HepG2 (cell line): ENCODE measurements around the gene ARHGAP15. TPM values are rescaled to one million over a fixed set of nuclear protein-coding genes. Genes with fewer than 3 reads are reported as not detected.
A peak's percentile ranks its signal among the peaks of the same experiment; 100 is the strongest.

Source experiments
- ATAC-seq: fragments of 200-7000 bp; cut with Tn5 transposase; 3 replicates; pipeline ENCODE4 v1.9.1; 2020; ENCODE audit warnings: mild to moderate bottlenecking, moderate library complexity
- BruUV-seq: library from RNA; stranded (reverse); fragments of 400-500 nt; replicated peaks from 2 replicates; lab custom pipeline; 2021; lab: Mats Ljungman, UMichigan
- CTCF ChIA-PET: fragments of 300-600 bp; formaldehyde crosslinking; extraction: SDS; loops from one replicate; lab custom pipeline; 2021; ENCODE audit warnings: low total read pairs, inconsistent platforms, low intra/inter-chr PET ratio; lab: Yijun Ruan, JAX
- POLR2A ChIA-PET: fragments of 350-600 bp; sonication (Branson Sonifier 250); formaldehyde crosslinking; loops from one replicate; lab custom pipeline; 2020; ENCODE audit warnings: antibody characterized with exemption, inconsistent platforms; lab: Yijun Ruan, JAX
- DNase-seq: peaks from one replicate; pipeline ENCODE4 v3.0.0-alpha.2; 2015; ENCODE audit warnings: low spot score
- FAIRE-seq: peaks from 3 replicates; lab custom pipeline; 2011; peaks lifted over from hg19 to GRCh38; lab: Jason Lieb, UNC
- H2AFZ ChIP-seq: one replicate; pipeline ENCODE4 v1.6.1; 2011; ENCODE audit warnings: low read length, inconsistent platforms
- H3K27ac ChIP-seq: fragments of 300-600 bp; 3 replicates; pipeline ENCODE4 v1.8.0; 2011; ENCODE audit warnings: mixed run types, mild to moderate bottlenecking, mixed read lengths, low read length, inconsistent platforms; ENCODE audit not compliant: insufficient read depth; ENCODE audit errors: extremely low read length
- H3K27me3 ChIP-seq, 2 experiments: fragments of 200-600 bp in 1 of 2; 2 replicates in 1 of 2; 3 replicates in 1 of 2; pipeline versions ENCODE4 v1.6.0 to v1.8.0; 2011; ENCODE audit warnings: low read length in 2 of 2, mild to moderate bottlenecking in 2 of 2, moderate library complexity in 2 of 2, inconsistent platforms in 1 of 2; ENCODE audit not compliant: insufficient read depth in 2 of 2, control insufficient read depth in 1 of 2
- H3K36me3 ChIP-seq, 2 experiments: fragments of 200-600 bp in 1 of 2; replicated peaks in 1 of 2; 2 replicates in 1 of 2; 3 replicates in 1 of 2; pipeline versions ENCODE4 v1.5.1 to v1.8.0; 2011; ENCODE audit warnings: low read length in 2 of 2, inconsistent platforms in 1 of 2; ENCODE audit not compliant: insufficient read depth in 2 of 2, control insufficient read depth in 1 of 2
- H3K4me1 ChIP-seq: 2 replicates; pipeline ENCODE4 v1.5.1; 2012; ENCODE audit warnings: low read length, inconsistent platforms; ENCODE audit not compliant: insufficient read depth
- H3K4me2 ChIP-seq: 2 replicates; pipeline ENCODE4 v1.6.0; 2011; ENCODE audit warnings: low read depth, low read length, inconsistent platforms
- H3K4me3 ChIP-seq, 3 experiments: fragments of 200-600 bp in 1 of 3; sonication (generic), shearing (Covaris generic) in 1 of 3; replicated peaks in 1 of 3; 2 replicates each; pipeline ENCODE4 v1.5.1; 2011 to 2016; ENCODE audit warnings: low read length in 3 of 3, inconsistent platforms in 2 of 3, low read depth in 2 of 3, mild to moderate bottlenecking in 2 of 3, control low read depth in 1 of 3, mixed read lengths in 1 of 3; ENCODE audit not compliant: insufficient read depth in 1 of 3
- H3K79me2 ChIP-seq: one replicate; pipeline ENCODE4 v1.6.1; 2011; ENCODE audit warnings: low read length, inconsistent platforms; ENCODE audit not compliant: insufficient read depth
- H3K9ac ChIP-seq: 2 replicates; pipeline ENCODE4 v1.6.0; 2011; ENCODE audit warnings: mild to moderate bottlenecking, low read depth, low read length, inconsistent platforms; ENCODE audit not compliant: insufficient read depth
- H3K9me3 ChIP-seq: 2 replicates; pipeline ENCODE4 v1.5.1; 2012; ENCODE audit warnings: mild to moderate bottlenecking, low read length
- H4K20me1 ChIP-seq: 2 replicates; pipeline ENCODE4 v1.6.0; 2011; ENCODE audit warnings: inconsistent platforms, mild to moderate bottlenecking, low read length, moderate library complexity; ENCODE audit not compliant: insufficient read depth
- MAFF ChIP-seq: IDR thresholded peaks from 2 replicates; pipeline ENCODE4 v1.6.1; 2011; ENCODE audit warnings: low read depth, low read length, improper control_type of control experiment
- MAFK ChIP-seq, 2 experiments: IDR thresholded peaks in 1 of 2; conservative IDR thresholded peaks in 1 of 2; 2 replicates each; pipeline ENCODE4 v1.6.1; 2011; ENCODE audit warnings: improper control_type of control experiment in 2 of 2, low read length in 2 of 2
- ZKSCAN8 ChIP-seq: IDR thresholded peaks from 2 replicates; pipeline ENCODE4 v1.6.1; 2016; ENCODE audit warnings: borderline replicate concordance, missing genetic modification reagents, missing compliant biosample characterization
- WGBS: methylation state at CpG from one replicate; pipeline ENCODE4 v1.1.6; 2017; ENCODE audit warnings: low lambda C conversion rate; 5-methylcytosine and 5-hydroxymethylcytosine counted together
- in situ Hi-C: cut with HindIII; loops from 2 replicates; pipeline ENCODE4 v1.10.0; 2017; ENCODE audit warnings: low pct_unique_long_range_greater_than_20kb; ENCODE audit not compliant: extremely low pct_ligation_motif_present
- intact Hi-C: fragments of 100-400 bp; cut with micrococcal nuclease; formaldehyde crosslinking; loops from one replicate; pipeline ENCODE4 v1.10.0; 2022; ENCODE audit not compliant: unreplicated experiment
- polyA plus RNA-seq, 8 experiments: library from polyadenylated mRNA; depleted of rRNA in 3 of 8; stranded (reverse) in 7 of 8; unstranded in 1 of 8; fragments of >200 nt; fragmentation: Illumina TruSeq in 4 of 8; extraction: Trizol in 4 of 8; gene quantifications; 2 replicates each; pipeline versions ENCODE4 v1.2.1 to v1.2.3, GENCODE V29; 2011 to 2016; ENCODE audit warnings: low read depth in 4 of 8, missing spikeins in 1 of 8, mixed read lengths in 1 of 8; ENCODE audit not compliant: insufficient read depth in 1 of 8
- total RNA-seq, 5 experiments: library from RNA; depleted of rRNA; stranded (reverse); fragments of >200 nt; fragmentation: Illumina TruSeq; extraction: Trizol; gene quantifications; 2 replicates each; pipeline ENCODE4 v1.2.3, GENCODE V29; 2016; ENCODE audit warnings: low read depth in 1 of 5
- TF ChIP-seq, protein P1 (sequence below): sonication (generic); formaldehyde crosslinking; IDR thresholded peaks from 2 replicates; pipeline ENCODE4 v1.9.0; 2021; ENCODE audit warnings: missing genetic modification reagents, borderline replicate concordance
- TF ChIP-seq, protein P2 (sequence below): sonication (generic); formaldehyde crosslinking; IDR thresholded peaks from 2 replicates; pipeline ENCODE4 v1.5.1; 2020; ENCODE audit warnings: mild to moderate bottlenecking, missing genetic modification reagents
- TF ChIP-seq, protein P3 (sequence below): sonication (generic); formaldehyde crosslinking; IDR thresholded peaks from 2 replicates; pipeline ENCODE4 v1.8.0; 2022; ENCODE audit warnings: missing genetic modification reagents, mild to moderate bottlenecking, borderline replicate concordance

ARHGAP15 gene
- total and polyA plus RNA-seq, 2 of the 13 experiments (the other 11 are each of a cell fraction or from before 2014, with no cell fraction given) = 0.04 TPM; not detected in 1

DNA sequence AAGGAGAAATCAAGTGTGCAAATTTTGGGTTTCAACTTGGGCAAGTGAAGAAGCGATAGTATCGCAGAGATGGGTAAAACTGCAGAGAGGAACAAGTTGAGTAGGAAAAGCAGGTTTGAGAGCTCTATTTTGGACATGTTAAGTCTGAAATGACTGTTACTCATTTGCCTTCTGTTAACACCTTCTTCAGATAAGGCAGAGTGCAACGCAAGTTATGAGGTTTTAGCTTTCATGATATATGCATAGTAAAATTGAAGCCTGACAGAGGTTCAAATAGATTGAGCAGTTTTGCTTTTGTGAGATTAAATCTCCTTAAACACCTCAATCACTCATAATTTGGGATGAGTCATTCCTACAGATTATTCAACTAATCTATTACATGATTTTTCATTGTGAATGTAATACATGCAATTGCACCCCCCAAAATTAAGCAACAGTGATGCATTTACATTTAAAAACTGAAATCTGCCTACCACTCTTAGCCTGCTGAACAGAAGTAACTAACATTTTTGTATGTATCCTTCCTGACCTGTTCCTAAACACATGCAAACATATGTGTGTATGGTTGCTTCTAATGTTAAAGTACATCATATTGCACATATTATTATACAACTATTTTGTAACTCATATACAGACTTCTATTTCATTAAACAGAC lies 575.4 kb downstream of the ARHGAP15 start (continued):
- TF ChIP-seq, protein P1, sequence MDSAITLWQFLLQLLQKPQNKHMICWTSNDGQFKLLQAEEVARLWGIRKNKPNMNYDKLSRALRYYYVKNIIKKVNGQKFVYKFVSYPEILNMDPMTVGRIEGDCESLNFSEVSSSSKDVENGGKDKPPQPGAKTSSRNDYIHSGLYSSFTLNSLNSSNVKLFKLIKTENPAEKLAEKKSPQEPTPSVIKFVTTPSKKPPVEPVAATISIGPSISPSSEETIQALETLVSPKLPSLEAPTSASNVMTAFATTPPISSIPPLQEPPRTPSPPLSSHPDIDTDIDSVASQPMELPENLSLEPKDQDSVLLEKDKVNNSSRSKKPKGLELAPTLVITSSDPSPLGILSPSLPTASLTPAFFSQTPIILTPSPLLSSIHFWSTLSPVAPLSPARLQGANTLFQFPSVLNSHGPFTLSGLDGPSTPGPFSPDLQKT (CRISPR knock-in tag) = no peak

DNA sequence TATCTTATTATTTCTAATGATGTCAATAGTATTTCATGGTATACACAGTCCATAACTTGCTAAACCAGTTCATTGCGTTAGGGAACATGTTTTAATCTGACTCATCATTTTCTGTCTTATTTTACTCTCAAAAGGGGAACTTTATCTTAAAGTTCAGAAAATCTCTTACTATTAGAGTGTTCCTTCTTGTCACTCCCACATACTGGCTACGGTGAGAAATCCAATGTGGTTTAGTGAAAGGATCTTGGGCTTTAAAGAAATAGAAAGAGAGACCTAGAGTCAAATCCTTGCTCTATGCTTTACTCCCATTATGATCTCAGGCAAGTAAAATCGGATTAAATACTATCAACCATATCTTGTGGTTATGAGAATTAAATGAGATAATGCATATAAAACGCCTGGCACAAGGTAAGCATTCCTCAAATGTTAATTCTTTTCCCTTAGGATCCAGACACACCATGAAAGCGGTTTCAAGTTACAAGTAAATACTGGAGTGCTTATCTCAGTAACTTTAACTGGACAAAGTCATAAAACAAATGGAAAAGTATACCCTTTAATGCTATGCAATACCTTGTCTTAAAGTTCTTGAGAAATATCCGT lies 576.0 kb downstream of the ARHGAP15 start:
- no peak for DNase-seq
- ChIA-PET CTCF (no interaction called here), POLR2A (no interaction called here)
- no peaks in the 10 kb centered on the region for H3K9me3 ChIP-seq
- H3K36me3 ChIP-seq = no peaks in the 10 kb centered on the region
- no peak overlapping the region for H3K4me2 ChIP-seq
- no peaks in the 10 kb centered on the region for H4K20me1 ChIP-seq
- no TSS peak for BruUV-seq
- ATAC-seq = no peak
- no peak overlapping the region for H2AFZ ChIP-seq
- no peak overlapping the region for H3K9ac ChIP-seq
- 3% methylated on average over 6 of the region's 6 CpGs for WGBS
- no peak overlapping the region for H3K27ac ChIP-seq
- H3K79me2 ChIP-seq = no peaks in the 10 kb centered on the region
- intact Hi-C loops (no loop called here), in situ Hi-C loops (no loop called here)
- no peaks in the 10 kb centered on the region for H3K4me1 ChIP-seq
- H3K4me3 ChIP-seq = no peak overlapping the region
- TF ChIP-seq, protein P2, sequence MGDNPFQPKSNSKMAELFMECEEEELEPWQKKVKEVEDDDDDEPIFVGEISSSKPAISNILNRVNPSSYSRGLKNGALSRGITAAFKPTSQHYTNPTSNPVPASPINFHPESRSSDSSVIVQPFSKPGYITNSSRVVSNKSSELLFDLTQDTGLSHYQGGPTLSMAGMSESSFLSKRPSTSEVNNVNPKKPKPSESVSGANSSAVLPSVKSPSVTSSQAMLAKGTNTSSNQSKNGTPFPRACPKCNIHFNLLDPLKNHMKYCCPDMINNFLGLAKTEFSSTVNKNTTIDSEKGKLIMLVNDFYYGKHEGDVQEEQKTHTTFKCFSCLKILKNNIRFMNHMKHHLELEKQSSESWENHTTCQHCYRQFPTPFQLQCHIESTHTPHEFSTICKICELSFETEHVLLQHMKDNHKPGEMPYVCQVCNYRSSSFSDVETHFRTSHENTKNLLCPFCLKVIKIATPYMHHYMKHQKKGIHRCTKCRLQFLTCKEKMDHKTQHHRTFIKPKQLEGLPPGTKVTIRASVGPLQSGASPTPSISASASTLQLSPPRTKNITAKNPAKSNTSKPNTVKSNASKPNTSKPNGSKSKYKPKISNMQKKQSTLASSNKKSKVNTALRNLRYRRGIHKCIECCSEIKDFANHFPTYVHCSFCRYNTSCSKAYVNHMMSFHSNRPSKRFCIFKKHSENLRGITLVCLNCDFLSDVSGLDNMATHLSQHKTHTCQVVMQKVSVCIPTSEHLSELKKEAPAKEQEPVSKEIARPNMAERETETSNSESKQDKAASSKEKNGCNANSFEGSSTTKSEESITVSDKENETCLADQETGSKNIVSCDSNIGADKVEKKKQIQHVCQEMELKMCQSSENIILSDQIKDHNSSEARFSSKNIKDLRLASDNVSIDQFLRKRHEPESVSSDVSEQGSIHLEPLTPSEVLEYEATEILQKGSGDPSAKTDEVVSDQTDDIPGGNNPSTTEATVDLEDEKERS (CRISPR knock-in tag) = no peak
- TF ChIP-seq MAFF = peak; percentile 80
- TF ChIP-seq ZKSCAN8 = no peak
- TF ChIP-seq MAFK (conservative IDR thresholded peaks at IDR 0.05 in 1 of 2, IDR thresholded peaks at IDR 0.05 in 1 of 2; ENCODE audit: low read length in 2 of 2) = peak; percentile 77 to 83; a peak in 3 of 4 replicates
- TF ChIP-seq, protein P3, sequence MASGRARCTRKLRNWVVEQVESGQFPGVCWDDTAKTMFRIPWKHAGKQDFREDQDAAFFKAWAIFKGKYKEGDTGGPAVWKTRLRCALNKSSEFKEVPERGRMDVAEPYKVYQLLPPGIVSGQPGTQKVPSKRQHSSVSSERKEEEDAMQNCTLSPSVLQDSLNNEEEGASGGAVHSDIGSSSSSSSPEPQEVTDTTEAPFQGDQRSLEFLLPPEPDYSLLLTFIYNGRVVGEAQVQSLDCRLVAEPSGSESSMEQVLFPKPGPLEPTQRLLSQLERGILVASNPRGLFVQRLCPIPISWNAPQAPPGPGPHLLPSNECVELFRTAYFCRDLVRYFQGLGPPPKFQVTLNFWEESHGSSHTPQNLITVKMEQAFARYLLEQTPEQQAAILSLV = no peak
- H3K27me3 ChIP-seq = no peaks in the 10 kb centered on the region
- no peak for FAIRE-seq
